Ishikawa (cell line): ENCODE results near the gene UPP2.

Experiments
- CEBPB ChIP-seq: IDR thresholded peaks from 2 replicates; pipeline ENCODE4 v1.6.1; 2012
- EP300 ChIP-seq: IDR thresholded peaks from 2 replicates; pipeline ENCODE4 v1.6.1; 2012; ENCODE audit warnings: borderline replicate concordance
- MAX ChIP-seq: IDR thresholded peaks from 2 replicates; pipeline ENCODE4 v1.6.1; 2012
- REST ChIP-seq: IDR thresholded peaks from 2 replicates; pipeline ENCODE4 v1.6.1; 2012; ENCODE audit warnings: low read depth, mild to moderate bottlenecking
- TAF1 ChIP-seq: IDR thresholded peaks from 2 replicates; pipeline ENCODE4 v1.6.1; 2012; ENCODE audit warnings: low read depth, mild to moderate bottlenecking

GRCh38 chr2:158091647-158092046 lies 10.0 kb upstream of the UPP2 start:
- TF ChIP-seq MAX = no peak
- TF ChIP-seq EP300 = no peak
- no peak for TF ChIP-seq CEBPB
- TF ChIP-seq REST = no peak
- no peak for TF ChIP-seq TAF1
